GM08714 (cell line): Measurements from ENCODE around the gene CCL22.

Experiments used
- H3K4me3 ChIP-seq: fragments of 200-500 bp; sonication (Bioruptor generic); 2 replicates; pipeline ENCODE4 v1.5.1; 2014; ENCODE audit warnings: mild to moderate bottlenecking, low read length, inconsistent platforms
- ZNF274 ChIP-seq: IDR thresholded peaks from 2 replicates; pipeline ENCODE4 v1.6.1; 2012; ENCODE audit warnings: mild to moderate bottlenecking, low read depth, low read length

The CCL22 gene

GRCh38 chr16:57358527-57359095 lies at the start of gene CCL22:
Gene CCL22, plus strand, starts transcription at chr16:57358783. Its CDS starts 34 bp downstream, at chr16:57358817.
- H3K4me3 ChIP-seq: peak within 1 kb of the TSS; percentile 38; the same call in 1 of the 2 replicates
- TF ChIP-seq ZNF274: no peak

DNA sequence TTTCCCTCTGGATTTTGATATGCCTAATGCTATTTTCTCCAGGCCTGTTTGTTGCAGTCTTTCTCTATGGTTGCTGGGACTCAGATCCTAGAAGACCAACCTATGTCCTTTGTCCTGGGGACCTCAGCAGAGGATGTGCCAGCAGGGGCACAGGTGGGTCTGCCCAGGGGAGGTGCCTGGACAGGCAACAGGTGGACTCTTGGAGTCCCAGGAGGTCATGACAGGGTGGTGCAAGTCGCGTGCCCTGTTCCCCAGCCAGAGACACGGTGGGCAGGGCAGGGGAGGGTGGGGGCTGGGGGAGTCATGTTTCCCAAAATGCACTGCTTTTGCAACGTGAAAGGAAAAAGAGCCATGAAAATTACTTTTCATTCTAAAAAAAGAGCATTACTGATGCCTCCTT lies 47.8 kb upstream of the CCL22 start:
- no peak overlapping the region for H3K4me3 ChIP-seq
- no peak for TF ChIP-seq ZNF274

DNA sequence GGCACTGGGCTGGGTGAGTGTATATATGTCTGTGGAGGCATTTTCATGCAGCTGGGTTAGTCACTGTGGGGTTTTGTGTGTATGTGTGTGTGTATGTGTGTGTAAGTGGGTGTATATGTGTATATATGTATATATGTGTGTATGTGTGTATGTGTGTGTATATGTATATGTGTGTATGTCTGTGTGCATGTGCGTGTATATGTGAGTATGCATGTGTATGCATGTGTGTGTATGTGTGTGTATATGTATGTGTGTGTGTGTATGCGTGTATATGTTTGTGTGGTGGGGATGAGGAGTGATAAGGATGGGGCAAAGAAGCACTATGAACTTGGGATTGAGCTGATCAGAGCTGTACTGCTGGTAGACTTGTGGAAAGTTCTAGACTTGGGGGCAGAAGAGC lies 45.1 kb upstream of the CCL22 start:
- H3K4me3 ChIP-seq: no peak overlapping the region
- TF ChIP-seq ZNF274: no peak

GRCh38 chr16:57314161-57314785 lies 44.3 kb upstream of the CCL22 start:
- no peak for TF ChIP-seq ZNF274

DNA sequence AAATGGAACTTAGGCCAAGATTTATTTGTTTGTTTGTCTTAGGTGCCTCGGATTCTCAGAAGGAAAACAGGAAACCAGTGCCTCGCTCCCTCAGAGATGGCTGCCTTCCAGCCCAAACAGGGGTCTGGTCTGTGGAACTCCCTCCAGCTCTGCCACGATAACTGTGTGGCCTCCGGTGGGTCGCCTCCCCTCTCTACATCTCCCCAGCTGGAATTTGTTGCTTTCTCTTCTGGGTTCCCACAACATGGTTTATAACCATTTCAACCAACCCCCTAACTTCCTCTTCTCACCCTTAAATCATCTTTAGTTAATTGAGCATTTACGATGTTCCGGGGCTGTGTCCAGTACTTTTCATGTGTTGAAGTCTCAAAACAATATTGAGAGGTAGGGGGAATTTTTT lies 43.2 kb upstream of the CCL22 start:
- TF ChIP-seq ZNF274: no peak

More at GRCh38 chr16:57314161-57314785, 44.3 kb upstream of the CCL22 start:
- H3K4me3 ChIP-seq: no peak overlapping the region

GRCh38 chr16:57316390-57317017 lies 42.1 kb upstream of the CCL22 start:
- TF ChIP-seq ZNF274: no peak
- H3K4me3 ChIP-seq: no peak overlapping the region

More for the DNA sequence above, 43.2 kb upstream of the CCL22 start:
- no peak overlapping the region for H3K4me3 ChIP-seq

GRCh38 chr16:57318240-57318970 lies 40.2 kb upstream of the CCL22 start:
- TF ChIP-seq ZNF274: no peak
- no peak overlapping the region for H3K4me3 ChIP-seq

DNA sequence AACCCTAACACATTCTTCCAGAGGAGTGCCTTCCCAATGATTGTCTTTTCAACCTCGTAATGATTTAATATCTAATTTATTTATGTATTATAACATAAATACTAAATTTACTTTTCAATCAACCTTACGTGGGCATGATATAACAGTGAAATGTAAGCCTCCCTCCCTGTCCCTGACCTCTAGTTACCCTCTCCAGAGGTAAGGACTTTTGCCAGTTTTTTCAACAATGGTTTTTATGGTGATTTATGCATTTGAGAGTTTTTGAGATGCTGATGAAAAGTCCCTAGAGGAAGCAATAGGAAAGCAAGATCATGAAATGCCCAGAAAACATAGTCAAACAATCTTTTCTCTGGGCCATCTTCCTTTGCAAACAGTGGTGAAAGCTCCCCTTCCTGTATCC lies 38.9 kb upstream of the CCL22 start:
- TF ChIP-seq ZNF274: no peak

GRCh38 chr16:57324749-57325148 lies 33.8 kb upstream of the CCL22 start:
- H3K4me3 ChIP-seq: no peak overlapping the region
- TF ChIP-seq ZNF274: no peak

More for the DNA sequence above, 38.9 kb upstream of the CCL22 start:
- H3K4me3 ChIP-seq: no peak overlapping the region

- no peak overlapping the region for H3K4me3 ChIP-seq
- TF ChIP-seq ZNF274: no peak
Observed at GRCh38 chr16:57325458-57325857, 33.1 kb upstream of the CCL22 start.

DNA sequence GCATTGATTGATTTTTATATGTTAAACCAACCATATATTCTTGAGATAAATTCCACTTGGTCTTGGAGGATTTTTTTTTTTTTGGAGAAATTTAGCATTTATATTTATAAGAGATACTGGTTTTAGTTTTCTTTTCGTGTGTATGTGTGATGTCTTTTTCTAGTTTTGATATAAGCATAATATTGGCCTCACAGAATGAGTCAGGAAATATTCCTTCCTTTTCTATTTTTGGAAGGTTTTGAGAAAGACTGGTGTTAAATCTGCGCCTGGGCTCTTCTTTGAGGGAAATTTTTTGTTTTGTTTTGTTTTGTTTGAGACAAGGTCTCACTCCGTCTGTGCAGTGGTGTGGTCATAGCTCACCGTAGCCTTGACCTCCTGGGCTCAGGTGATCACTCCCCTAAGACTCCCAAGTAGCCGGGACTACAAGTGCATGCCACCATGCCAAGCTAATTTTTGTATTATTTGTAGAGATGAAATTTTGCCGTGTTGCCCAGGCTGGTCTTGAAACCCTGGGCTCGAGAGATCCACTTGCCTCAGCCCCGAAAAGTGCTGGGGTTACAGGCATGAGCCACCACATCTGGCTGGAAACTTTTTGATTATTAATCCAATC lies 28.8 kb upstream of the CCL22 start:
- TF ChIP-seq ZNF274: no peak

DNA sequence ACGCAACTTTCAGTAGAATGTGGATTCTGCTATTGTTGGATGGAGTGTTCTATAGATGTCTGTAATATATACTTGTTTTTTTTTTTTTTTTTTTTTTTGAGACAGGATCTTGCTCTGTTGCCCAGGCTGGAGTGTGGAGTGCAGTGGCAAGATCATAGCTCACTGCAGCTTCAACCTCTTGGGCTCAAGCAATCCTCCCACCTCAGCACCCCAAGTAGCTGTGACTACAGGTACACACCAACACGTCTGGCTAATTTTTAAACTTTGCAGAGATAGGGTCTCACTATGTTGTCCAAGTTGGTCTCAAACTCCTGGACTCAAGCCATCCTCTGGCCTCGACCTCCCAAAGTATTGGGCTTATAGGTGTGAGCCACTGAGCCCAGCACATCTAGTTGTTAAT lies 27.2 kb upstream of the CCL22 start:
- TF ChIP-seq ZNF274: no peak
- no peak overlapping the region for H3K4me3 ChIP-seq

More for the DNA sequence above, 28.8 kb upstream of the CCL22 start:
- H3K4me3 ChIP-seq: no peak overlapping the region

DNA sequence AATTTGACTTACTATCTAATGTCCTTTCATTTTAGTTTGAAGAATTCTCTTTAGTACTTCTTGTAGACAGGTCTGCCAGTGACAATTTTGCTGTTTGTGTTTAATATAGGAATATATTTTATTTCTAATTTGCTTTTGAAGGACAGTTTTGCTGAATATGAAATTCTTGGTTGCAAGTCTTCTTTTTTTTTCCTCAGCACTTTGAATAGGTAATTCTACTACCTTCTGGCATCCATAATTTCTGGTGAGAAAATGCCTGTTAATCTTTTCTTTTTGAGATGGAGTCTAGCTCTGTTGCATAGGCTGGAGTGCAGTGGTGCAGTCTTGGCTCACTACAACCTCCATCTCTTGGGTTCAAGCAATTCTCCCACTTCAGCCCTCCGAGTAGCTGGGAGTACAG lies 25.2 kb upstream of the CCL22 start:
- no peak for TF ChIP-seq ZNF274
- H3K4me3 ChIP-seq: no peak overlapping the region

- no peak for TF ChIP-seq ZNF274
Observed at GRCh38 chr16:57335366-57335765, 23.2 kb upstream of the CCL22 start.

More at GRCh38 chr16:57335366-57335765, 23.2 kb upstream of the CCL22 start:
- no peak overlapping the region for H3K4me3 ChIP-seq
